AG09319 (cell line): ENCODE data around the gene GLIS2.

Source experiments
- DNase-seq: peaks from one replicate; pipeline ENCODE4 v3.0.0-alpha.2; 2010; ENCODE audit warnings: low read depth; ENCODE audit errors: extremely low read depth
- TF ChIP-seq, protein P1 (sequence below): IDR thresholded peaks from 2 replicates; pipeline ENCODE4 v1.5.1; 2011; ENCODE audit warnings: low read depth, mild to moderate bottlenecking, inconsistent platforms, low read length, moderate library complexity

The GLIS2 gene

GRCh38 chr16:4381935-4382794, 66.3 kb downstream of the GLIS2 start:
- TF ChIP-seq, protein P1, sequence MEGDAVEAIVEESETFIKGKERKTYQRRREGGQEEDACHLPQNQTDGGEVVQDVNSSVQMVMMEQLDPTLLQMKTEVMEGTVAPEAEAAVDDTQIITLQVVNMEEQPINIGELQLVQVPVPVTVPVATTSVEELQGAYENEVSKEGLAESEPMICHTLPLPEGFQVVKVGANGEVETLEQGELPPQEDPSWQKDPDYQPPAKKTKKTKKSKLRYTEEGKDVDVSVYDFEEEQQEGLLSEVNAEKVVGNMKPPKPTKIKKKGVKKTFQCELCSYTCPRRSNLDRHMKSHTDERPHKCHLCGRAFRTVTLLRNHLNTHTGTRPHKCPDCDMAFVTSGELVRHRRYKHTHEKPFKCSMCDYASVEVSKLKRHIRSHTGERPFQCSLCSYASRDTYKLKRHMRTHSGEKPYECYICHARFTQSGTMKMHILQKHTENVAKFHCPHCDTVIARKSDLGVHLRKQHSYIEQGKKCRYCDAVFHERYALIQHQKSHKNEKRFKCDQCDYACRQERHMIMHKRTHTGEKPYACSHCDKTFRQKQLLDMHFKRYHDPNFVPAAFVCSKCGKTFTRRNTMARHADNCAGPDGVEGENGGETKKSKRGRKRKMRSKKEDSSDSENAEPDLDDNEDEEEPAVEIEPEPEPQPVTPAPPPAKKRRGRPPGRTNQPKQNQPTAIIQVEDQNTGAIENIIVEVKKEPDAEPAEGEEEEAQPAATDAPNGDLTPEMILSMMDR, result no peak
- no peak for DNase-seq

DNA sequence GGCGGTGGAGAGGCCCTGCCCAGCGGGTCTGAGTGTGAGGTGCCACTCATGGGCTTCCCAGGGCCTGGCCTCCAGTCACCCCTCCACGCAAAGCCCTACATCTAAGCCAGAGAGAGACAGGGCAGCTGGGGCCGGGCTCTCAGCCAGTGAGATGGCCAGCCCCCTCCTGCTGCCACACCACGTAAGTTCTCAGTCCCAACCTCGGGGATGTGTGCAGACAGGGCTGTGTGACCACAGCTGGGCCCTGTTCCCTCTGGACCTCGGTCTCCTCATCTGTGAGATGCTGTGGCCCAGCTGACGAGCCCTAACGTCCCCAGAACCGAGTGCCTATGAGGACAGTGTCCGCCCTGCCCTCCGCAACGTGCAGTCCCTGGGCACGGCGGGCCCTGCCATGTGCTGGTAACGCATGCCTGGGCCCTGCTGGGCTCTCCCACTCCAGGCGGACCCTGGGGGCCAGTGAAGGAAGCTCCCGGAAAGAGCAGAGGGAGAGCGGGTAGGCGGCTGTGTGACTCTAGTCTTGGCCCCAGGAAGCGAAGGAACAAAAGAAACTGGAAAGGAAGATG, 67.0 kb downstream of the GLIS2 start:
- no peak for DNase-seq
- TF ChIP-seq, protein P1, result no peak

- no peak for DNase-seq
- TF ChIP-seq, protein P1, result no peak
These were observed 68.0 kb downstream of the GLIS2 start for GRCh38 chr16:4383591-4384444.

DNA sequence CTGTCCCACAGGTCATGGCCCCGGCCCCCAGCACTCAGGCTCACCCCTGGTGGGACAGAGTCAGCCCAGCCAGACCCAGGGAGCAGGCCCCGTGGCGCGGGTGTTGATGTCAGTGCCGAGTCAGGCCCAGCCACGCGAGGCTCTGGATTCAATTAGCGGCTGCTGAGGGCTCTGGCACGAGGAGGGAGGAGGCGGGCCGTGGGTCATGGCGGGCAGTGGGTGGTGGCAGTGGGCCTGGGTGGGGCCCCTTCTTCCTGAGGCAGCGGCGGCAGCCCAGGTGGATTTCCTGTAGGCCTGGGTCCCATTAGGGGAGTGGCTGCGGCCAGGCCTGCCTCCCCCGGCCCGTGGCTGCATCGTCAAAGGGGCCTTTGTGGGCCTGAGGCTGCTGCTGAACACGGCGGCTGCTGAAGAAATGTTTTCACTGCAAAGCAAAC, 68.7 kb downstream of the GLIS2 start:
- DNase-seq, result peak; percentile 71
- TF ChIP-seq, protein P1, result no peak

- no peak for DNase-seq
These were observed 69.4 kb downstream of the GLIS2 start for GRCh38 chr16:4385066-4385788.

GRCh38 chr16:4385789-4386450, 70.1 kb downstream of the GLIS2 start:
- DNase-seq, result no peak
- TF ChIP-seq, protein P1, result no peak

More at GRCh38 chr16:4385066-4385788, 69.4 kb downstream of the GLIS2 start:
- TF ChIP-seq, protein P1, result no peak; the same call in 1 of the 2 replicates
